B cell (primary cell): ENCODE data around the gene AREL1. TPM values are rescaled to one million over a fixed set of nuclear protein-coding genes. Genes with fewer than 3 reads are reported as not detected.

Experiments
- ATAC-seq: fragments of 200-7000 bp; cut with Tn5 transposase; one replicate; pipeline ENCODE4 v1.10.0; 2021; ENCODE audit warnings: low read depth, mild to moderate bottlenecking, moderate number of reproducible peaks, moderate library complexity
- CTCF ChIA-PET: fragments of 350-600 bp; sonication (Branson Sonifier 250); formaldehyde crosslinking; loops from one replicate; lab custom pipeline; 2021; ENCODE audit warnings: antibody characterized with exemption, inconsistent platforms; lab: Charles Lee
- POLR2A ChIA-PET: fragments of 350-600 bp; sonication (Branson Sonifier 250); formaldehyde crosslinking; loops from one replicate; lab custom pipeline; 2021; ENCODE audit warnings: antibody characterized with exemption; lab: Charles Lee
- DNase-seq: peaks from one replicate; pipeline ENCODE4 v3.0.0; 2013
- H2AFZ ChIP-seq: 2 replicates; pipeline ENCODE4 v1.6.1; 2012; ENCODE audit warnings: mild to moderate bottlenecking, low read depth, low read length; ENCODE audit not compliant: insufficient read depth, poor library complexity, severe bottlenecking
- H3K27ac ChIP-seq, 2 donors: 1 replicate in 1 of 2; 2 replicates in 1 of 2; pipeline ENCODE4 v1.5.1; 2012 to 2013; ENCODE audit warnings: low read length in 2 of 2, mild to moderate bottlenecking in 2 of 2, moderate library complexity in 1 of 2
- H3K27me3 ChIP-seq, 4 experiments: fragments of 200-600 bp in 1 of 4; sonication (generic) in 1 of 4; replicated peaks in 1 of 4; 1 replicate in 2 of 4; 2 replicates in 2 of 4; pipeline versions ENCODE4 v1.6.1 to v1.7.0; 2013 to 2016; ENCODE audit warnings: low read length in 3 of 4, mild to moderate bottlenecking in 2 of 4, mixed read lengths in 1 of 4, moderate library complexity in 1 of 4; ENCODE audit not compliant: insufficient read depth in 4 of 4, control insufficient read depth in 3 of 4; ENCODE audit errors: control extremely low read depth in 1 of 4
- H3K36me3 ChIP-seq, 2 experiments: replicated peaks in 1 of 2; 1 replicate in 1 of 2; 2 replicates in 1 of 2; pipeline versions ENCODE4 v1.6.1 to v1.7.1; 2013; ENCODE audit warnings: low read length in 1 of 2; ENCODE audit not compliant: insufficient read depth in 2 of 2, control insufficient read depth in 1 of 2; ENCODE audit errors: control extremely low read depth in 1 of 2, extremely low read depth in 1 of 2
- H3K4me1 ChIP-seq, 2 donors: fragments of 200-600 bp in 1 of 2; sonication (generic) in 1 of 2; 1 replicate in 1 of 2; 2 replicates in 1 of 2; pipeline versions ENCODE4 v1.5.1 to v1.6.1; 2013 to 2017; ENCODE audit warnings: low read length in 2 of 2; ENCODE audit not compliant: control insufficient read depth in 2 of 2, insufficient read depth in 2 of 2
- H3K4me2 ChIP-seq: replicated peaks from 2 replicates; pipeline ENCODE3; 2012; ENCODE audit warnings: mild to moderate bottlenecking, low read depth, low read length; ENCODE audit not compliant: poor library complexity, severe bottlenecking
- H3K4me3 ChIP-seq, 5 experiments: fragments of 200-600 bp in 1 of 5; sonication (generic) in 1 of 5; 1 replicate in 3 of 5; 2 replicates in 2 of 5; pipeline versions ENCODE4 v1.5.1 to v1.7.0; 2011 to 2016; ENCODE audit warnings: low read length in 4 of 5, mild to moderate bottlenecking in 4 of 5, low read depth in 2 of 5, control low read depth in 1 of 5, moderate library complexity in 1 of 5; ENCODE audit not compliant: insufficient read depth in 1 of 5; ENCODE audit errors: control extremely low read depth in 1 of 5, extremely low read depth in 1 of 5
- H3K79me2 ChIP-seq: fragments of 200-600 bp; sonication (generic); one replicate; pipeline ENCODE4 v1.6.0; 2016; ENCODE audit warnings: low read length; ENCODE audit not compliant: control insufficient read depth, insufficient read depth
- H3K9ac ChIP-seq: fragments of 200-600 bp; sonication (generic); 2 replicates; pipeline ENCODE4 v1.6.1; 2017; ENCODE audit warnings: mild to moderate bottlenecking, low read length, moderate library complexity
- H3K9me3 ChIP-seq, 3 donors: one replicate each; pipeline versions ENCODE4 v1.6.1 to v1.7.1; 2013; ENCODE audit warnings: low read length in 2 of 3; ENCODE audit not compliant: control insufficient read depth in 2 of 3, insufficient read depth in 1 of 3; ENCODE audit errors: control extremely low read depth in 1 of 3
- H4K20me1 ChIP-seq: 2 replicates; pipeline ENCODE4 v1.6.0; 2012; ENCODE audit warnings: mild to moderate bottlenecking, low read length; ENCODE audit not compliant: insufficient read depth, control insufficient read depth, poor library complexity, severe bottlenecking
- H3K27ac Mint-ChIP-seq: one replicate; pipeline ENCODE4 v1.8.0; 2021; ENCODE audit warnings: mixed read lengths
- H3K27me3 Mint-ChIP-seq: one replicate; pipeline ENCODE4 v1.8.0; 2021; ENCODE audit warnings: mixed read lengths
- H3K4me1 Mint-ChIP-seq: one replicate; pipeline ENCODE4 v1.8.0; 2021; ENCODE audit warnings: mixed read lengths
- H3K4me3 Mint-ChIP-seq: one replicate; pipeline ENCODE4 v1.8.0; 2021; ENCODE audit warnings: mixed read lengths
- H3K9me3 Mint-ChIP-seq: one replicate; pipeline ENCODE4 v1.8.0; 2022; ENCODE audit warnings: mixed read lengths; ENCODE audit not compliant: insufficient read depth
- CTCF ChIP-seq: fragments of 200-600 bp; IDR thresholded peaks from one replicate; pipeline ENCODE4 v1.8.0; 2022; ENCODE audit warnings: antibody characterized with exemption, mild to moderate bottlenecking
- EZH2 ChIP-seq: IDR thresholded peaks from 2 replicates; pipeline ENCODE4 v1.6.1; 2012; ENCODE audit warnings: borderline replicate concordance, low read depth, mild to moderate bottlenecking, moderate library complexity, low read length; ENCODE audit not compliant: insufficient read depth, poor library complexity, severe bottlenecking
- WGBS: methylation state at CpG from one replicate; pipeline ENCODE4 v1.1.5; 2013; ENCODE audit warnings: missing lambda C conversion rate; ENCODE audit not compliant: insufficient coverage; 5-methylcytosine and 5-hydroxymethylcytosine counted together
- intact Hi-C: fragments of 100-400 bp; cut with micrococcal nuclease; formaldehyde crosslinking; loops from one replicate; pipeline ENCODE4 v1.10.0; 2022
- polyA plus RNA-seq: library from polyadenylated mRNA; depleted of rRNA; stranded (reverse); fragments of >200 nt; gene quantifications from 2 replicates; pipeline ENCODE4 v1.2.3, GENCODE V29; 2012
- total RNA-seq, 2 donors: library from RNA; stranded (reverse); fragments of 120-200 nt in 1 of 2; gene quantifications; 1 replicate in 1 of 2; 2 replicates in 1 of 2; pipeline versions ENCODE4 v1.2.3 to v1.2.4, GENCODE V29; 2013 to 2022

The AREL1 gene
- total and polyA plus RNA-seq, 2 donors (not counting 1 experiment from before 2014, with no cell fraction given): 19.2 to 39.4 TPM

DNA sequence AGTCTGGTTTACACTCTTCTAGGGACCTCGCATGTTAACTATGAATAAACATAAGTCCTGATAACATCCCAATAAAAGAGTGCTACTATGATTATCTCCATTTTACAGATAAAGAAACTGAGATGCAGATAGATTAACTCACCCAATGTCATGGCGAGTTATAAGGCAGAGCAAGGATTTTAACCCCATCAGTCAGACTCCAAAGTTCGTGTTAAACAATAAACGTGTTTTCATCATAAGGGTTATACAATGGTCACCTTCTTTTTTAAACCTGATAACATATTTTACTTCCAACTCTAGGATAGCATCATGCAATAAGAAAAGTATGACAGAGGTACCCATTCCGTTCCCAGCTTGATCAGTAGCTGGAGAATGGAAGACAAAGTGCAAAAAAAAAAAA is 1.2 kb downstream of the AREL1 start:
- Histone ChIP-seq H3K9ac (no peak overlapping the region), H3K9me3 (no peaks in the 10 kb centered on the region), H3K36me3 (peaks cover 3 to 17% of the 10 kb centered on the region in 2 experiments), H3K27ac (no peak overlapping the region), H3K27me3 (no peaks in the 10 kb centered on the region), H2AFZ (no peak overlapping the region), H3K79me2 (peaks cover 74% of the 10 kb centered on the region), H4K20me1 (peaks cover 8% of the 10 kb centered on the region), H3K4me3 (no peak overlapping the region), H3K4me1 (peaks cover 18 to 20% of the 10 kb centered on the region in 2 donors), H3K4me2 (peak overlapping the region; percentile 86)
- ChIA-PET POLR2A (no interaction called here), CTCF (interaction anchor here (1.4 to 1.8 kb wide), 2 partner anchors 52 to 100 kb away, joined by 4 to 7 read pairs; partner anchors contain the start of genes LTBP2 and YLPM1)
- peak overlapping the region; percentile 46 for H3K4me3 Mint-ChIP-seq
- no peak for TF ChIP-seq CTCF
- no peak for TF ChIP-seq EZH2
- H3K9me3 Mint-ChIP-seq: no peaks in the 10 kb centered on the region
- no peak for DNase-seq
- no peaks in the 10 kb centered on the region for H3K27me3 Mint-ChIP-seq
- intact Hi-C loops: loop anchor here (2.0 to 5.0 kb wide), 3 partner anchors 291 to 693 kb away; partner anchors contain the start of genes ABCD4, BBOF1, EIF2B2 and ENTPD5
- WGBS: no CpG with 5 or more reads among the region's 5 CpGs
- no peak for ATAC-seq
- no peak overlapping the region for H3K27ac Mint-ChIP-seq
- peaks cover 41% of the 10 kb centered on the region for H3K4me1 Mint-ChIP-seq

GRCh38 chr14:74710480-74710879 is 2.4 kb downstream of the AREL1 start:
- H3K4me3 ChIP-seq: no peak overlapping the region
- POLR2A ChIA-PET: no interaction called here

More at GRCh38 chr14:74710480-74710879, 2.4 kb downstream of the AREL1 start:
- H3K27me3 ChIP-seq: no peaks in the 10 kb centered on the region
- DNase-seq (no peak), ATAC-seq (no peak)
- no CpG with 5 or more reads among the region's 1 CpG for WGBS
- H3K4me1 ChIP-seq: peaks cover 18 to 20% of the 10 kb centered on the region in 2 donors
- Mint-ChIP-seq H3K9me3 (no peaks in the 10 kb centered on the region), H3K4me3 (peak overlapping the region; percentile 55), H3K4me1 (peaks cover 43% of the 10 kb centered on the region), H3K27me3 (no peaks in the 10 kb centered on the region), H3K27ac (no peak overlapping the region)
- H4K20me1 ChIP-seq: peaks cover 17% of the 10 kb centered on the region
- no peaks in the 10 kb centered on the region for H3K9me3 ChIP-seq
- no peak overlapping the region for H3K27ac ChIP-seq
- H2AFZ ChIP-seq: no peak overlapping the region
- H3K36me3 ChIP-seq: peaks cover 0 to 6% of the 10 kb centered on the region in 2 experiments
- peaks cover 86% of the 10 kb centered on the region for H3K79me2 ChIP-seq
- no peak overlapping the region for H3K9ac ChIP-seq
- intact Hi-C loops: loop anchor here (5.0 kb wide), 1 partner anchor 292 kb away; the partner anchor contains the start of gene EIF2B2
- H3K4me2 ChIP-seq: no peak overlapping the region
- CTCF ChIA-PET: interaction anchor here (0.9 kb wide), 1 partner anchor 21 kb away, joined by 4 read pairs; no protein-coding TSS in a partner anchor
- no peak for TF ChIP-seq CTCF
- TF ChIP-seq EZH2: no peak
